Retinal pigment epithelial cell (primary cell): ENCODE measurements around the gene CPEB4.

ENCODE experiments used
- DNase-seq: peaks from one replicate; pipeline ENCODE4 v3.0.0-alpha.2; 2010; ENCODE audit warnings: low read depth
- H3K4me3 ChIP-seq: 2 replicates; pipeline ENCODE4 v1.5.1; 2011; ENCODE audit warnings: mild to moderate bottlenecking, low read length, control low read depth, moderate library complexity
- TF ChIP-seq, protein P1 (sequence below): conservative IDR thresholded peaks from 2 replicates; pipeline ENCODE4 v1.5.1; 2011; ENCODE audit warnings: low read depth, low read length, control low read depth, inconsistent platforms

CPEB4 gene

DNA sequence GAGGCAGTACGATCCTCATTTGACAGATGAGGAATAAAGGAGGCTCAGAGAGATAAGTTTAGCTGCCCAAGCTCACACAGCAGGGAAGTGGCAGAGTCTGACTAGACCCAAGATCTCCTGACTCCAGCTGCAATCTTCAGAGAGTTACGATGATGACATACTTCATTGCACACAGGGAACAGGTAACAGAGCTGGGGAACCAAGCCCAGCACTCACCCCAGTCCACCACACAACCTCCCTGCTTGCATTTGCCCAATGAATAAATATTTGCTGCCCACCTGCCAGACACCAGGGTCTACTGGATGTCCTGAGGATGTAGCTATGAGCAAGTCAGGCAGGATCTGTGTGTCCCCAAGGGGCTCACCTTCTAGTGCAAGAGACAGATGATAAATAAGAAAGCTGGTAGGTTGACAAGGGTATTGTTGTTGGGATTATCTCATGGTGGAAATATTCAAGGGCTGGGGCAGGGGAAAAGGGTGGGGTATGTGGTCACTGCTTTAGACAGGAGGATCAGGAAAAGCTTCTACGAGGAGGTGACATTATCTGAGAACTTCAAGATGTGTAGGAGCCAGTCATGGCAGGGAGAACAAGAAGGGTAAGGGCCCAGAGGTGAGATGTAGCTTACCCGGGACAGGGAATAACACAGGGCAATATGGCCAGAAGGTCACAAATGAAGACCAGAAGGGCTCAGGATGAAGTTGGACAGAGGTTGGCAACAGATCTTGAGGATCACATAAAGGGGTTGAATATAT, 28.6 kb upstream of the CPEB4 start:
- no peak overlapping the region for H3K4me3 ChIP-seq
- no peak for DNase-seq
- TF ChIP-seq, protein P1, sequence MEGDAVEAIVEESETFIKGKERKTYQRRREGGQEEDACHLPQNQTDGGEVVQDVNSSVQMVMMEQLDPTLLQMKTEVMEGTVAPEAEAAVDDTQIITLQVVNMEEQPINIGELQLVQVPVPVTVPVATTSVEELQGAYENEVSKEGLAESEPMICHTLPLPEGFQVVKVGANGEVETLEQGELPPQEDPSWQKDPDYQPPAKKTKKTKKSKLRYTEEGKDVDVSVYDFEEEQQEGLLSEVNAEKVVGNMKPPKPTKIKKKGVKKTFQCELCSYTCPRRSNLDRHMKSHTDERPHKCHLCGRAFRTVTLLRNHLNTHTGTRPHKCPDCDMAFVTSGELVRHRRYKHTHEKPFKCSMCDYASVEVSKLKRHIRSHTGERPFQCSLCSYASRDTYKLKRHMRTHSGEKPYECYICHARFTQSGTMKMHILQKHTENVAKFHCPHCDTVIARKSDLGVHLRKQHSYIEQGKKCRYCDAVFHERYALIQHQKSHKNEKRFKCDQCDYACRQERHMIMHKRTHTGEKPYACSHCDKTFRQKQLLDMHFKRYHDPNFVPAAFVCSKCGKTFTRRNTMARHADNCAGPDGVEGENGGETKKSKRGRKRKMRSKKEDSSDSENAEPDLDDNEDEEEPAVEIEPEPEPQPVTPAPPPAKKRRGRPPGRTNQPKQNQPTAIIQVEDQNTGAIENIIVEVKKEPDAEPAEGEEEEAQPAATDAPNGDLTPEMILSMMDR: no peak

GRCh38 chr5:173862047-173862477, 26.1 kb upstream of the CPEB4 start:
- TF ChIP-seq, protein P1: no peak
- H3K4me3 ChIP-seq: no peak overlapping the region
- no peak for DNase-seq

- no peak for DNase-seq
- TF ChIP-seq, protein P1: no peak
- no peak overlapping the region for H3K4me3 ChIP-seq
Observed at GRCh38 chr5:173863359-173863758, 24.8 kb upstream of the CPEB4 start.

- no peak overlapping the region for H3K4me3 ChIP-seq
Observed at GRCh38 chr5:173864126-173865050, 23.8 kb upstream of the CPEB4 start.

DNA sequence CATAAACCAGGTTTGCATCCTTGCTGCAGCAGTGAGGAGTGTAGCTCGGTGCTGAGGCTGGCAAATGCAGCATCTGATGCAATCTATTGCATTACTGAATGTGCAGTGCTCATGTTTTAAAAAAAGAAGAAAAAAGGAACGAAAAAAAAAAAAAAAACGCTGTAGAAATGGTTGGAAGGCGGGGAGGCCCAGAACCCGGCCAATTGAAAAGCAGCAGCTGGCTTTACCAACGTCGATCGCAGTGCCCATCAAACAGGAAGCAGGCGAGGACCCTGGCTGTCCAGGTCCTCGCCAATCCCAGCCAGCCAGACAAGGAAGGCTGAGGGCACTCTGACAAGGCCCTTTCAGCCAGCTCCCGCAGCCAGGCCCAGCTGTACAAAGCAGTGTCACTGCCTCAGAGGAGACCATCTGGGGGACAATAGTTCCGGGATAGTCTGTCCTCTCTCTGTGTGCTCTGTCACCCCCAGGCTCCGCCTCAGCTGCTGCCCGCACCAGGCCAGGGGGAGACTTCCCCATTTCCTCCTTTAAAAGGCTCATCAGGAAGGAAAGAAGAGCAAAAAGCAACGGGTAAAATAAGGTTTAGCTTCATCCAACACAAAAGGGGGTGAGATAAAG, 21.8 kb upstream of the CPEB4 start:
- TF ChIP-seq, protein P1: no peak
- no peak overlapping the region for H3K4me3 ChIP-seq
- DNase-seq: no peak

More at GRCh38 chr5:173864126-173865050, 23.8 kb upstream of the CPEB4 start:
- TF ChIP-seq, protein P1: no peak
- DNase-seq: no peak

GRCh38 chr5:173866858-173867679, 21.1 kb upstream of the CPEB4 start:
- no peak overlapping the region for H3K4me3 ChIP-seq
- DNase-seq: no peak
- TF ChIP-seq, protein P1: no peak
